HEK293 (cell line): ENCODE measurements around the gene SLC26A6.

Source experiments
- CTCF ChIA-PET: fragments of 350-600 bp; formaldehyde crosslinking; extraction: SDS; loops from one replicate; lab custom pipeline; 2021; ENCODE audit warnings: antibody characterized with exemption; lab: Yijun Ruan, JAX
- POLR2A ChIA-PET: fragments of 300-600 bp; formaldehyde crosslinking; extraction: SDS; loops from one replicate; lab custom pipeline; 2020; ENCODE audit warnings: antibody characterized with exemption, inconsistent platforms; lab: Yijun Ruan, JAX
- H3K27ac ChIP-seq: fragments of 200-500 bp; sonication (Bioruptor generic); 2 replicates; pipeline ENCODE4 v1.5.1; 2014; ENCODE audit warnings: low read depth, low read length, control low read depth, inconsistent platforms; ENCODE audit errors: extremely low read depth
- H3K36me3 ChIP-seq, 2 experiments: fragments of 200-500 bp in 1 of 2; sonication (Bioruptor generic) in 1 of 2; 1 replicate in 1 of 2; 2 replicates in 1 of 2; pipeline ENCODE4 v1.5.1; 2014 to 2017; ENCODE audit warnings: inconsistent platforms in 2 of 2, low read length in 2 of 2; ENCODE audit not compliant: control insufficient read depth in 2 of 2, insufficient read depth in 1 of 2
- H3K4me1 ChIP-seq: fragments of 200-500 bp; sonication (Bioruptor generic); 2 replicates; pipeline ENCODE4 v1.5.1; 2014; ENCODE audit warnings: mild to moderate bottlenecking, low read length, inconsistent platforms; ENCODE audit not compliant: control insufficient read depth, insufficient read depth
- H3K4me3 ChIP-seq: 2 replicates; pipeline ENCODE4 v1.5.1; 2011; ENCODE audit warnings: low read depth, mild to moderate bottlenecking, control low read depth, low read length, moderate library complexity
- H3K9me3 ChIP-seq: fragments of 200-500 bp; sonication (Bioruptor generic); 2 replicates; pipeline ENCODE4 v1.5.1; 2014; ENCODE audit warnings: low read depth, low read length, inconsistent platforms; ENCODE audit not compliant: control insufficient read depth, insufficient read depth
- GLI2 ChIP-seq: fragments of 450-650 bp; formaldehyde crosslinking; IDR thresholded peaks from 2 replicates; pipeline ENCODE4; 2017; ENCODE audit warnings: missing biosample characterization, missing genetic modification characterization, low read depth, borderline replicate concordance
- GLIS1 ChIP-seq: fragments of 450-650 bp; formaldehyde crosslinking; IDR thresholded peaks from 2 replicates; pipeline ENCODE4 v1.5.1; 2016; ENCODE audit warnings: missing biosample characterization, missing genetic modification characterization
- MEIS1 ChIP-seq: sonication (generic); formaldehyde crosslinking; IDR thresholded peaks from 2 replicates; pipeline ENCODE4 v1.8.1; 2022; ENCODE audit warnings: missing genetic modification reagents, mild to moderate bottlenecking, borderline replicate concordance
- OVOL3 ChIP-seq: fragments of 450-650 bp; formaldehyde crosslinking; IDR thresholded peaks from 2 replicates; pipeline ENCODE4 v1.5.1; 2016; ENCODE audit warnings: missing biosample characterization, missing genetic modification characterization
- PATZ1 ChIP-seq: fragments of 450-650 bp; formaldehyde crosslinking; IDR thresholded peaks from 2 replicates; pipeline ENCODE4 v1.5.1; 2016; ENCODE audit warnings: missing biosample characterization, missing genetic modification characterization
- SCRT2 ChIP-seq: fragments of 450-650 bp; formaldehyde crosslinking; IDR thresholded peaks from 2 replicates; pipeline ENCODE4 v1.5.1; 2016; ENCODE audit warnings: missing biosample characterization, missing genetic modification characterization
- SETDB1 ChIP-seq: IDR thresholded peaks from one replicate; pipeline ENCODE4 v1.6.1; 2017; ENCODE audit warnings: mild to moderate bottlenecking, low read length, moderate library complexity, mixed read lengths; ENCODE audit not compliant: insufficient read length
- TSHZ1 ChIP-seq: fragments of 450-650 bp; formaldehyde crosslinking; IDR thresholded peaks from 2 replicates; pipeline ENCODE4 v1.5.1; 2016; ENCODE audit warnings: missing biosample characterization, missing genetic modification characterization, borderline replicate concordance
- ZBTB8A ChIP-seq: fragments of 450-650 bp; formaldehyde crosslinking; IDR thresholded peaks from 2 replicates; pipeline ENCODE4 v1.5.1; 2016; ENCODE audit warnings: missing biosample characterization, missing genetic modification characterization
- ZNF112 ChIP-seq: fragments of 450-650 bp; formaldehyde crosslinking; IDR thresholded peaks from 2 replicates; pipeline ENCODE4 v1.5.0; 2017; ENCODE audit warnings: missing biosample characterization, missing genetic modification characterization
- ZNF121 ChIP-seq: fragments of 450-650 bp; formaldehyde crosslinking; IDR thresholded peaks from 2 replicates; pipeline ENCODE4 v1.5.1; 2016; ENCODE audit warnings: missing biosample characterization, missing genetic modification characterization
- ZNF157 ChIP-seq: fragments of 450-650 bp; formaldehyde crosslinking; IDR thresholded peaks from 2 replicates; pipeline ENCODE4 v1.5.1; 2016; ENCODE audit warnings: missing biosample characterization, missing genetic modification characterization
- ZNF202 ChIP-seq: fragments of 450-650 bp; formaldehyde crosslinking; IDR thresholded peaks from 2 replicates; pipeline ENCODE4 v1.5.1; 2016; ENCODE audit warnings: missing biosample characterization, missing genetic modification characterization, borderline replicate concordance
- ZNF350 ChIP-seq: fragments of 450-650 bp; formaldehyde crosslinking; IDR thresholded peaks from 2 replicates; pipeline ENCODE4 v1.5.0; 2017; ENCODE audit warnings: missing biosample characterization, mild to moderate bottlenecking, missing genetic modification characterization
- ZNF37A ChIP-seq: fragments of 450-650 bp; IDR thresholded peaks from 2 replicates; pipeline ENCODE4 v1.5.1; 2018; ENCODE audit warnings: missing biosample characterization, missing genetic modification characterization
- ZNF394 ChIP-seq: fragments of 450-650 bp; formaldehyde crosslinking; IDR thresholded peaks from 2 replicates; pipeline ENCODE4 v1.5.1; 2016; ENCODE audit warnings: missing biosample characterization, missing genetic modification characterization, mild to moderate bottlenecking, moderate library complexity, borderline replicate concordance
- ZNF558 ChIP-seq: fragments of 450-650 bp; formaldehyde crosslinking; IDR thresholded peaks from 2 replicates; pipeline ENCODE4 v1.5.1; 2016; ENCODE audit warnings: missing biosample characterization, missing genetic modification characterization
- ZNF560 ChIP-seq: fragments of 450-650 bp; formaldehyde crosslinking; IDR thresholded peaks from 2 replicates; pipeline ENCODE4 v1.5.1; 2017; ENCODE audit warnings: missing biosample characterization, missing genetic modification characterization, borderline replicate concordance
- ZNF571 ChIP-seq: fragments of 450-650 bp; formaldehyde crosslinking; IDR thresholded peaks from 2 replicates; pipeline ENCODE4 v1.5.0; 2017; ENCODE audit warnings: missing biosample characterization, missing genetic modification characterization
- ZNF610 ChIP-seq: fragments of 450-650 bp; formaldehyde crosslinking; IDR thresholded peaks from 2 replicates; pipeline ENCODE4 v1.5.1; 2016; ENCODE audit warnings: missing biosample characterization, missing genetic modification characterization, borderline replicate concordance
- ZNF621 ChIP-seq: fragments of 450-650 bp; formaldehyde crosslinking; IDR thresholded peaks from 2 replicates; pipeline ENCODE4 v1.5.1; 2017; ENCODE audit warnings: missing biosample characterization, missing genetic modification characterization
- ZNF654 ChIP-seq: fragments of 450-650 bp; formaldehyde crosslinking; IDR thresholded peaks from 2 replicates; pipeline ENCODE4 v1.5.1; 2016; ENCODE audit warnings: low read depth, missing biosample characterization, missing genetic modification characterization
- TF ChIP-seq, protein P1 (sequence below): fragments of 450-650 bp; formaldehyde crosslinking; IDR thresholded peaks from 2 replicates; pipeline ENCODE4 v1.5.1; 2017; ENCODE audit warnings: missing biosample characterization, missing genetic modification characterization
- TF ChIP-seq, protein P2 (sequence below): fragments of 450-650 bp; formaldehyde crosslinking; IDR thresholded peaks from 2 replicates; pipeline ENCODE4 v1.5.1; 2016; ENCODE audit warnings: missing biosample characterization, missing genetic modification characterization

Gene SLC26A6

GRCh38 chr3:48628277-48629017 is 6.8 kb downstream of the SLC26A6 start:
- TF ChIP-seq ZNF654 (tag by site-specific recombination): no peak
- peak; percentile 22; the same call in 1 of the 2 replicates for TF ChIP-seq GLIS1
- TF ChIP-seq ZNF571 (tag by site-specific recombination): no peak
- TF ChIP-seq ZNF394 (tag by site-specific recombination): peak; percentile 55; the same call in 1 of the 2 replicates
- no peak for TF ChIP-seq ZNF621 (tag by site-specific recombination)
- TF ChIP-seq ZNF560 (tag by site-specific recombination): no peak
- TF ChIP-seq, protein P1, sequence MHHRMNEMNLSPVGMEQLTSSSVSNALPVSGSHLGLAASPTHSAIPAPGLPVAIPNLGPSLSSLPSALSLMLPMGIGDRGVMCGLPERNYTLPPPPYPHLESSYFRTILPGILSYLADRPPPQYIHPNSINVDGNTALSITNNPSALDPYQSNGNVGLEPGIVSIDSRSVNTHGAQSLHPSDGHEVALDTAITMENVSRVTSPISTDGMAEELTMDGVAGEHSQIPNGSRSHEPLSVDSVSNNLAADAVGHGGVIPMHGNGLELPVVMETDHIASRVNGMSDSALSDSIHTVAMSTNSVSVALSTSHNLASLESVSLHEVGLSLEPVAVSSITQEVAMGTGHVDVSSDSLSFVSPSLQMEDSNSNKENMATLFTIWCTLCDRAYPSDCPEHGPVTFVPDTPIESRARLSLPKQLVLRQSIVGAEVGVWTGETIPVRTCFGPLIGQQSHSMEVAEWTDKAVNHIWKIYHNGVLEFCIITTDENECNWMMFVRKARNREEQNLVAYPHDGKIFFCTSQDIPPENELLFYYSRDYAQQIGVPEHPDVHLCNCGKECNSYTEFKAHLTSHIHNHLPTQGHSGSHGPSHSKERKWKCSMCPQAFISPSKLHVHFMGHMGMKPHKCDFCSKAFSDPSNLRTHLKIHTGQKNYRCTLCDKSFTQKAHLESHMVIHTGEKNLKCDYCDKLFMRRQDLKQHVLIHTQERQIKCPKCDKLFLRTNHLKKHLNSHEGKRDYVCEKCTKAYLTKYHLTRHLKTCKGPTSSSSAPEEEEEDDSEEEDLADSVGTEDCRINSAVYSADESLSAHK: no peak
- Histone ChIP-seq H3K4me3 (no peak overlapping the region), H3K27ac (no peak overlapping the region), H3K4me1 (no peaks in the 10 kb centered on the region), H3K9me3 (no peaks in the 10 kb centered on the region), H3K36me3 (peaks cover 0 to 87% of the 10 kb centered on the region in 2 experiments; a peak in 1 of 3 replicates)
- CTCF ChIA-PET: interaction anchor here (0.6 kb wide), 1 partner anchor 361 kb away, joined by 3 read pairs; no protein-coding TSS in a partner anchor
- POLR2A ChIA-PET: no interaction called here

- Histone ChIP-seq H3K4me3 (no peak overlapping the region), H3K36me3 (peaks cover 0 to 58% of the 10 kb centered on the region in 2 experiments; a peak in 1 of 3 replicates), H3K4me1 (no peaks in the 10 kb centered on the region), H3K27ac (no peak overlapping the region), H3K9me3 (no peaks in the 10 kb centered on the region)
- CTCF ChIA-PET: no interaction called here
- POLR2A ChIA-PET: no interaction called here
- TF ChIP-seq ZNF157: no peak
- no peak for TF ChIP-seq ZNF112 (tag by site-specific recombination)
- no peak for TF ChIP-seq ZNF37A
- TF ChIP-seq ZNF558 (tag by site-specific recombination): no peak
- no peak for TF ChIP-seq ZNF121
- TF ChIP-seq ZBTB8A (tag by site-specific recombination): no peak
- TF ChIP-seq PATZ1 (tag by site-specific recombination): no peak
- no peak for TF ChIP-seq SETDB1
- TF ChIP-seq, protein P2, sequence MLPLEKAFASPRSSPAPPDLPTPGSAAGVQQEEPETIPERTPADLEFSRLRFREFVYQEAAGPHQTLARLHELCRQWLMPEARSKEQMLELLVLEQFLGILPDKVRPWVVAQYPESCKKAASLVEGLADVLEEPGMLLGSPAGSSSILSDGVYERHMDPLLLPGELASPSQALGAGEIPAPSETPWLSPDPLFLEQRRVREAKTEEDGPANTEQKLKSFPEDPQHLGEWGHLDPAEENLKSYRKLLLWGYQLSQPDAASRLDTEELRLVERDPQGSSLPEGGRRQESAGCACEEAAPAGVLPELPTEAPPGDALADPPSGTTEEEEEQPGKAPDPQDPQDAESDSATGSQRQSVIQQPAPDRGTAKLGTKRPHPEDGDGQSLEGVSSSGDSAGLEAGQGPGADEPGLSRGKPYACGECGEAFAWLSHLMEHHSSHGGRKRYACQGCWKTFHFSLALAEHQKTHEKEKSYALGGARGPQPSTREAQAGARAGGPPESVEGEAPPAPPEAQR (tag by site-specific recombination): no peak
- TF ChIP-seq ZNF202 (tag by site-specific recombination): no peak
- TF ChIP-seq MEIS1: no peak
- no peak for TF ChIP-seq GLI2 (tag by site-specific recombination)
- no peak for TF ChIP-seq TSHZ1
- no peak for TF ChIP-seq ZNF350 (tag by site-specific recombination)
- no peak for TF ChIP-seq SCRT2 (tag by site-specific recombination)
- no peak for TF ChIP-seq ZNF610
- TF ChIP-seq OVOL3 (tag by site-specific recombination): no peak
Observed at GRCh38 chr3:48625600-48625999, 9.7 kb downstream of the SLC26A6 start.
